ENCODE data around the gene ADGRL2. TPM values are rescaled to one million over a fixed set of nuclear protein-coding genes. Genes with fewer than 3 reads are reported as not detected.

Gene ADGRL2
- total RNA-seq, 2 donors from 2014 or later: 61.6 to 76.4 TPM

- no peaks in the 10 kb centered on the region for H3K36me3 ChIP-seq (ENCODE audit: control insufficient read depth, insufficient read depth, low read length)
- H3K36me3 Mint-ChIP-seq (ENCODE audit: low read depth): no peaks in the 10 kb centered on the region
Observed at GRCh38 chr1:82032068-82032467, 231.3 kb downstream of the ADGRL2 start.

GRCh38 chr1:82034812-82035211, 234.1 kb downstream of the ADGRL2 start:
- no peak overlapping the region for H3K4me3 Mint-ChIP-seq
- Histone ChIP-seq H3K9me3 (ENCODE audit: control insufficient read depth, low read length) (no peaks in the 10 kb centered on the region), H3K4me3 (ENCODE audit: low read length) (no peak overlapping the region), H3K36me3 (ENCODE audit: control insufficient read depth, insufficient read depth, low read length) (no peaks in the 10 kb centered on the region), H3K27ac (ENCODE audit: low read depth, low read length) (no peak overlapping the region), H3K9ac (ENCODE audit: extremely low read depth, low read length, poor library complexity, severe bottlenecking) (no peak overlapping the region), H3K4me1 (ENCODE audit: control insufficient read depth, insufficient read depth, low read length) (no peaks in the 10 kb centered on the region), H3K27me3 (ENCODE audit: control insufficient read depth, insufficient read depth, low read length, poor library complexity, severe bottlenecking) (peaks cover 4% of the 10 kb centered on the region)
- H3K36me3 Mint-ChIP-seq (ENCODE audit: low read depth): no peaks in the 10 kb centered on the region
- WGBS, 2 experiments (ENCODE audit: insufficient coverage in 1 of 2, insufficient read length in 1 of 2): 92 to 100% methylated on average over 1 to 3 of the region's 3 CpGs
- no peak for TF ChIP-seq CTCF (conservative IDR thresholded peaks at IDR 0.05)
- no peak overlapping the region for H3K27ac Mint-ChIP-seq
- peaks cover 7% of the 10 kb centered on the region for H3K9me3 Mint-ChIP-seq
- peaks cover 4% of the 10 kb centered on the region for H3K4me1 Mint-ChIP-seq
- peaks cover 4% of the 10 kb centered on the region for H3K27me3 Mint-ChIP-seq (ENCODE audit: insufficient read depth)
- DNase-seq: no peak

More at GRCh38 chr1:82032068-82032467, 231.3 kb downstream of the ADGRL2 start:
- DNase-seq: no peak
- H3K4me3 ChIP-seq (ENCODE audit: low read length): no peak overlapping the region
- H3K9me3 ChIP-seq (ENCODE audit: control insufficient read depth, low read length): no peaks in the 10 kb centered on the region
- H3K9ac ChIP-seq (ENCODE audit: extremely low read depth, low read length, poor library complexity, severe bottlenecking): no peak overlapping the region
- no peak overlapping the region for H3K27ac ChIP-seq (ENCODE audit: low read depth, low read length)
- Mint-ChIP-seq H3K27me3 (ENCODE audit: insufficient read depth) (peaks cover 29% of the 10 kb centered on the region), H3K9me3 (peaks cover 7% of the 10 kb centered on the region), H3K4me1 (peaks cover 3% of the 10 kb centered on the region), H3K27ac (no peak overlapping the region), H3K4me3 (no peak overlapping the region)
- WGBS, 2 experiments (ENCODE audit: insufficient coverage in 1 of 2, insufficient read length in 1 of 2): 92 to 100% methylated on average over 2 of the region's 2 CpGs
- H3K27me3 ChIP-seq (ENCODE audit: control insufficient read depth, insufficient read depth, low read length, poor library complexity, severe bottlenecking): peaks cover 32% of the 10 kb centered on the region
- no peak for TF ChIP-seq CTCF (conservative IDR thresholded peaks at IDR 0.05)
- H3K4me1 ChIP-seq (ENCODE audit: control insufficient read depth, insufficient read depth, low read length): no peaks in the 10 kb centered on the region
